IMR-90 (cell line): ENCODE results near the gene MAG. TPM values are rescaled to one million over a fixed set of nuclear protein-coding genes. Genes with fewer than 3 reads are reported as not detected.

Experiments used
- ATAC-seq: fragments of 200-7000 bp; cut with Tn5 transposase; 2 replicates; pipeline ENCODE4 v1.9.1; 2020; ENCODE audit warnings: low read depth, mild to moderate bottlenecking, moderate library complexity
- BruUV-seq: library from RNA; stranded (reverse); fragments of 400-500 nt; replicated peaks from 2 replicates; lab custom pipeline; 2021; lab: Mats Ljungman, UMichigan
- CTCF ChIA-PET: fragments of 300-600 bp; formaldehyde crosslinking; extraction: SDS; loops from one replicate; lab custom pipeline; 2021; ENCODE audit warnings: antibody characterized with exemption; lab: Yijun Ruan, JAX
- POLR2A ChIA-PET: fragments of 300-600 bp; sonication (Branson Sonifier 250); formaldehyde crosslinking; loops from one replicate; lab custom pipeline; 2022; ENCODE audit warnings: antibody characterized with exemption; ENCODE audit not compliant: unreplicated experiment; lab: Charles Lee
- DNase-seq: peaks from one replicate; pipeline ENCODE4 v3.0.0; 2013
- H2AFZ ChIP-seq: replicated peaks from 2 replicates; pipeline ENCODE3; 2013; ENCODE audit warnings: low read length, mild to moderate bottlenecking; ENCODE audit not compliant: poor library complexity
- H2AK5ac ChIP-seq: 2 replicates; pipeline ENCODE4 v1.6.1; 2013; ENCODE audit warnings: low read depth, low read length, inconsistent platforms
- H2AK9ac ChIP-seq: replicated peaks from 2 replicates; pipeline ENCODE3; 2013; ENCODE audit warnings: mild to moderate bottlenecking, low read depth, low read length, moderate library complexity; ENCODE audit not compliant: poor library complexity
- H2BK120ac ChIP-seq: 2 replicates; pipeline ENCODE4 v1.6.1; 2013; ENCODE audit warnings: low read depth, low read length, inconsistent platforms
- H2BK15ac ChIP-seq: 3 replicates; pipeline ENCODE4 v1.6.1; 2013; ENCODE audit warnings: low read depth, low read length, inconsistent platforms
- H2BK20ac ChIP-seq: 2 replicates; pipeline ENCODE4 v1.6.1; 2013; ENCODE audit warnings: low read depth, mild to moderate bottlenecking, inconsistent platforms, low read length, moderate library complexity
- H2BK5ac ChIP-seq: 2 replicates; pipeline ENCODE4 v1.6.1; 2013; ENCODE audit warnings: mild to moderate bottlenecking, low read depth, low read length, inconsistent platforms; ENCODE audit not compliant: poor library complexity, severe bottlenecking
- H3K14ac ChIP-seq: replicated peaks from 2 replicates; pipeline ENCODE4 v1.6.1; 2013; ENCODE audit warnings: low read depth, low read length, inconsistent platforms
- H3K18ac ChIP-seq: 2 replicates; pipeline ENCODE4 v1.6.1; 2013; ENCODE audit warnings: low read depth, low read length, control low read depth
- H3K23ac ChIP-seq: 2 replicates; pipeline ENCODE4 v1.6.1; 2013; ENCODE audit warnings: low read depth, low read length, inconsistent platforms
- H3K27ac ChIP-seq: 2 replicates; pipeline ENCODE4 v1.5.1; 2013; ENCODE audit warnings: mild to moderate bottlenecking, control low read depth, low read length; ENCODE audit not compliant: insufficient read depth
- H3K27me3 ChIP-seq: 2 replicates; pipeline ENCODE4 v1.6.1; 2013; ENCODE audit warnings: low read length; ENCODE audit not compliant: control insufficient read depth, insufficient read depth
- H3K36me3 ChIP-seq: 2 replicates; pipeline ENCODE4 v1.6.1; 2013; ENCODE audit warnings: low read length, mixed read lengths; ENCODE audit not compliant: control insufficient read depth, insufficient read depth
- H3K4ac ChIP-seq: 2 replicates; pipeline ENCODE4 v1.6.1; 2013; ENCODE audit warnings: low read depth, low read length, inconsistent platforms
- H3K4me1 ChIP-seq: 2 replicates; pipeline ENCODE4 v1.6.1; 2013; ENCODE audit warnings: low read length, mixed read lengths; ENCODE audit not compliant: control insufficient read depth, insufficient read depth
- H3K4me2 ChIP-seq: 2 replicates; pipeline ENCODE4 v1.6.1; 2013; ENCODE audit warnings: low read depth, mild to moderate bottlenecking, control low read depth, low read length, moderate library complexity
- H3K4me3 ChIP-seq: 2 replicates; pipeline ENCODE4 v1.5.1; 2013; ENCODE audit warnings: low read depth, mild to moderate bottlenecking, control low read depth, low read length, moderate library complexity; ENCODE audit not compliant: insufficient read depth
- H3K56ac ChIP-seq: 2 replicates; pipeline ENCODE4 v1.6.1; 2013; ENCODE audit warnings: low read length, inconsistent platforms; ENCODE audit not compliant: insufficient read depth; ENCODE audit errors: extremely low read depth
- H3K79me1 ChIP-seq, 2 experiments: 2 replicates each; pipeline ENCODE4 v1.6.1; 2013; ENCODE audit warnings: low read length in 2 of 2, inconsistent platforms in 1 of 2, low read depth in 1 of 2
- H3K9ac ChIP-seq: 2 replicates; pipeline ENCODE4 v1.6.1; 2013; ENCODE audit warnings: low read depth, low read length, control low read depth
- H3K9me1 ChIP-seq: 2 replicates; pipeline ENCODE4 v1.6.1; 2013; ENCODE audit warnings: low read length, inconsistent platforms; ENCODE audit not compliant: insufficient read depth
- H3K9me3 ChIP-seq: 2 replicates; pipeline ENCODE4 v1.6.1; 2013; ENCODE audit warnings: low read length; ENCODE audit not compliant: control insufficient read depth, insufficient read depth
- H4K20me1 ChIP-seq: 2 replicates; pipeline ENCODE4 v1.6.1; 2013; ENCODE audit warnings: low read length, inconsistent platforms; ENCODE audit not compliant: insufficient read depth
- H4K5ac ChIP-seq: 2 replicates; pipeline ENCODE4 v1.6.1; 2013; ENCODE audit warnings: mild to moderate bottlenecking, low read depth, low read length, control low read depth
- H4K8ac ChIP-seq, 2 experiments: 2 replicates each; pipeline ENCODE4 v1.6.1; 2013; ENCODE audit warnings: low read depth in 2 of 2, low read length in 2 of 2, control low read depth in 1 of 2, inconsistent platforms in 1 of 2
- H4K91ac ChIP-seq: 2 replicates; pipeline ENCODE4 v1.6.1; 2013; ENCODE audit warnings: low read depth, low read length, inconsistent platforms; ENCODE audit not compliant: insufficient read depth
- BHLHE40 ChIP-seq: fragments of 150-350 bp; IDR thresholded peaks from 2 replicates; pipeline ENCODE4 v1.6.1; 2016; ENCODE audit warnings: mild to moderate bottlenecking, low read depth, low read length
- CEBPB ChIP-seq: IDR thresholded peaks from 2 replicates; pipeline ENCODE4 v1.6.1; 2012; ENCODE audit warnings: low read depth, low read length, improper control_type of control experiment
- CHD1 ChIP-seq: IDR thresholded peaks from 2 replicates; pipeline ENCODE4 v1.6.1; 2012; ENCODE audit warnings: low read depth, low read length, improper control_type of control experiment
- FOS ChIP-seq: fragments of 150-350 bp; IDR thresholded peaks from 2 replicates; pipeline ENCODE4 v1.6.1; 2016; ENCODE audit warnings: low read depth, low read length
- MAFK ChIP-seq: IDR thresholded peaks from 2 replicates; pipeline ENCODE4 v1.6.1; 2012; ENCODE audit warnings: low read depth, low read length, improper control_type of control experiment
- MAZ ChIP-seq: IDR thresholded peaks from 2 replicates; pipeline ENCODE4 v1.6.1; 2012; ENCODE audit warnings: low read depth, mild to moderate bottlenecking, low read length, improper control_type of control experiment, moderate library complexity, borderline replicate concordance
- MXI1 ChIP-seq: IDR thresholded peaks from 2 replicates; pipeline ENCODE4 v1.6.1; 2012; ENCODE audit warnings: low read depth, mild to moderate bottlenecking, low read length, moderate library complexity, borderline replicate concordance
- NFE2L2 ChIP-seq: fragments of 150-350 bp; IDR thresholded peaks from 2 replicates; pipeline ENCODE4 v1.6.1; 2016; ENCODE audit warnings: low read depth, mild to moderate bottlenecking, low read length
- POLR2A ChIP-seq: IDR thresholded peaks from 2 replicates; pipeline ENCODE4 v1.6.1; 2012; ENCODE audit warnings: mild to moderate bottlenecking, low read depth, low read length
- RAD21 ChIP-seq: IDR thresholded peaks from 2 replicates; pipeline ENCODE4 v1.6.1; 2012; ENCODE audit warnings: low read length, improper control_type of control experiment
- RCOR1 ChIP-seq: IDR thresholded peaks from 2 replicates; pipeline ENCODE4 v1.6.1; 2012; ENCODE audit warnings: mild to moderate bottlenecking, low read length, improper control_type of control experiment; ENCODE audit not compliant: insufficient replicate concordance
- RFX5 ChIP-seq: IDR thresholded peaks from 2 replicates; pipeline ENCODE4 v1.8.0; 2012; ENCODE audit warnings: low read depth, mild to moderate bottlenecking, low read length, moderate library complexity
- SMC3 ChIP-seq: fragments of 150-350 bp; IDR thresholded peaks from 2 replicates; pipeline ENCODE4 v1.6.1; 2016; ENCODE audit warnings: low read depth, mild to moderate bottlenecking, antibody characterized with exemption, low read length, moderate library complexity
- USF2 ChIP-seq: fragments of 150-350 bp; IDR thresholded peaks from 2 replicates; pipeline ENCODE4 v1.6.1; 2017; ENCODE audit warnings: mild to moderate bottlenecking, antibody characterized with exemption, low read length, low read depth
- WGBS, 2 experiments: methylation state at CpG; one replicate each; pipeline versions ENCODE4 v1.1.5 to v1.1.7; 2013; ENCODE audit warnings: missing lambda C conversion rate in 2 of 2; ENCODE audit not compliant: insufficient read length in 1 of 2; ENCODE audit errors: extremely low coverage in 2 of 2; 5-methylcytosine and 5-hydroxymethylcytosine counted together
- dilution Hi-C: fragments of 300-500 bp; cut with HindIII; formaldehyde crosslinking; loops from one replicate; pipeline ENCODE4 v1.14.3; 2018; ENCODE audit warnings: low sequenced_read_pairs; ENCODE audit not compliant: unreplicated experiment
- in situ Hi-C: fragments of 300-500 bp; cut with MboI; formaldehyde crosslinking; loops from 3 replicates; pipeline ENCODE4 v1.14.3; 2019; ENCODE audit warnings: low sequenced_read_pairs, inconsistent platforms, mixed read lengths
- intact Hi-C: fragments of 100-400 bp; cut with micrococcal nuclease; formaldehyde crosslinking; loops from 2 replicates; pipeline ENCODE4 v1.10.0; 2022
- polyA plus RNA-seq, 3 experiments: library from polyadenylated mRNA; depleted of rRNA; stranded (reverse); fragments of >200 nt; gene quantifications; 2 replicates each; pipeline ENCODE4 v1.2.3, GENCODE V29; 2012; ENCODE audit warnings: low replicate concordance in 1 of 3
- total RNA-seq: library from RNA; depleted of rRNA; stranded (reverse); fragments of >200 nt; gene quantifications from 2 replicates; pipeline ENCODE4 v1.2.3, GENCODE V29; 2012
- TF ChIP-seq, protein P1 (sequence below): fragments of 150-350 bp; IDR thresholded peaks from 2 replicates; pipeline ENCODE4 v1.6.1; 2016; ENCODE audit warnings: low read depth, mild to moderate bottlenecking, low read length, moderate library complexity, borderline replicate concordance
- TF ChIP-seq, protein P2 (sequence below): conservative IDR thresholded peaks from 2 replicates; pipeline ENCODE4 v1.5.1; 2012; ENCODE audit warnings: mild to moderate bottlenecking, low read depth, low read length, improper control_type of control experiment

Gene MAG
- total and polyA plus RNA-seq, 2 of the 4 experiments (the other 2 are of a cell fraction): not detected

GRCh38 chr19:35272954-35273649, 18.9 kb upstream of the MAG start:
- H3K9me3 ChIP-seq: no peaks in the 10 kb centered on the region
- no peaks in the 10 kb centered on the region for H3K27me3 ChIP-seq
- no peak overlapping the region for H4K5ac ChIP-seq
- no peak overlapping the region for H4K8ac ChIP-seq
- no peak overlapping the region for H3K56ac ChIP-seq
- no peaks in the 10 kb centered on the region for H4K20me1 ChIP-seq
- H3K4me2 ChIP-seq: no peak overlapping the region
- intact Hi-C loops: no loop called here
- dilution Hi-C loops: no loop called here
- H2AFZ ChIP-seq: no peak overlapping the region
- DNase-seq (no peak), ATAC-seq (no peak)
- H2BK120ac ChIP-seq: no peak overlapping the region
- H3K9ac ChIP-seq: no peak overlapping the region
- H3K4ac ChIP-seq: no peak overlapping the region
- no peak overlapping the region for H3K14ac ChIP-seq
- no peak overlapping the region for H2AK5ac ChIP-seq
- no peaks in the 10 kb centered on the region for H3K9me1 ChIP-seq
- H2BK15ac ChIP-seq: no peak overlapping the region
- no peak for TF ChIP-seq MAFK
- TF ChIP-seq MAZ: no peak
- TF ChIP-seq, protein P1, sequence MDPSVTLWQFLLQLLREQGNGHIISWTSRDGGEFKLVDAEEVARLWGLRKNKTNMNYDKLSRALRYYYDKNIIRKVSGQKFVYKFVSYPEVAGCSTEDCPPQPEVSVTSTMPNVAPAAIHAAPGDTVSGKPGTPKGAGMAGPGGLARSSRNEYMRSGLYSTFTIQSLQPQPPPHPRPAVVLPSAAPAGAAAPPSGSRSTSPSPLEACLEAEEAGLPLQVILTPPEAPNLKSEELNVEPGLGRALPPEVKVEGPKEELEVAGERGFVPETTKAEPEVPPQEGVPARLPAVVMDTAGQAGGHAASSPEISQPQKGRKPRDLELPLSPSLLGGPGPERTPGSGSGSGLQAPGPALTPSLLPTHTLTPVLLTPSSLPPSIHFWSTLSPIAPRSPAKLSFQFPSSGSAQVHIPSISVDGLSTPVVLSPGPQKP: no peak
- no peak for TF ChIP-seq SMC3
- no peak for TF ChIP-seq BHLHE40
- TF ChIP-seq CHD1: no peak
- no peak for TF ChIP-seq RAD21
- TF ChIP-seq FOS: no peak
- no peak for TF ChIP-seq RFX5
- TF ChIP-seq CEBPB: no peak
- TF ChIP-seq NFE2L2: no peak
- TF ChIP-seq MXI1: no peak
- TF ChIP-seq RCOR1: no peak
- no peak for TF ChIP-seq USF2
- no peak for TF ChIP-seq POLR2A
- TF ChIP-seq, protein P2, sequence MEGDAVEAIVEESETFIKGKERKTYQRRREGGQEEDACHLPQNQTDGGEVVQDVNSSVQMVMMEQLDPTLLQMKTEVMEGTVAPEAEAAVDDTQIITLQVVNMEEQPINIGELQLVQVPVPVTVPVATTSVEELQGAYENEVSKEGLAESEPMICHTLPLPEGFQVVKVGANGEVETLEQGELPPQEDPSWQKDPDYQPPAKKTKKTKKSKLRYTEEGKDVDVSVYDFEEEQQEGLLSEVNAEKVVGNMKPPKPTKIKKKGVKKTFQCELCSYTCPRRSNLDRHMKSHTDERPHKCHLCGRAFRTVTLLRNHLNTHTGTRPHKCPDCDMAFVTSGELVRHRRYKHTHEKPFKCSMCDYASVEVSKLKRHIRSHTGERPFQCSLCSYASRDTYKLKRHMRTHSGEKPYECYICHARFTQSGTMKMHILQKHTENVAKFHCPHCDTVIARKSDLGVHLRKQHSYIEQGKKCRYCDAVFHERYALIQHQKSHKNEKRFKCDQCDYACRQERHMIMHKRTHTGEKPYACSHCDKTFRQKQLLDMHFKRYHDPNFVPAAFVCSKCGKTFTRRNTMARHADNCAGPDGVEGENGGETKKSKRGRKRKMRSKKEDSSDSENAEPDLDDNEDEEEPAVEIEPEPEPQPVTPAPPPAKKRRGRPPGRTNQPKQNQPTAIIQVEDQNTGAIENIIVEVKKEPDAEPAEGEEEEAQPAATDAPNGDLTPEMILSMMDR: no peak
- H3K4me3 ChIP-seq: no peak overlapping the region
- no peaks in the 10 kb centered on the region for H3K4me1 ChIP-seq
- H2AK9ac ChIP-seq: no peak overlapping the region
- no peak overlapping the region for H4K91ac ChIP-seq
- in situ Hi-C loops: no loop called here
- H3K79me1 ChIP-seq: peaks cover 9 to 28% of the 10 kb centered on the region in 2 experiments
- H3K18ac ChIP-seq: no peak overlapping the region
- H2BK5ac ChIP-seq: no peak overlapping the region
- peaks cover 47% of the 10 kb centered on the region for H3K36me3 ChIP-seq
- H3K27ac ChIP-seq: no peak overlapping the region
- POLR2A ChIA-PET: no interaction called here
- WGBS, 2 experiments: 100% methylated on average over 2 of the region's 10 CpGs; no CpG with 5 or more reads in 1 of the 2 experiments
- H2BK20ac ChIP-seq: no peak overlapping the region
- BruUV-seq: no TSS peak
- H3K23ac ChIP-seq: no peak overlapping the region
- CTCF ChIA-PET: no interaction called here
